AG09309 (cell line): ENCODE results near the gene FTSJ3.
A peak's percentile ranks its signal among the peaks of the same experiment; 100 is the strongest.

Experiments
- DNase-seq: peaks from one replicate; pipeline ENCODE4 v3.0.0-alpha.2; 2010; ENCODE audit warnings: low read depth
- H3K4me3 ChIP-seq: 2 replicates; pipeline ENCODE4 v1.5.1; 2011; ENCODE audit warnings: mild to moderate bottlenecking, low read depth, low read length, moderate library complexity; ENCODE audit not compliant: control insufficient read depth
- TF ChIP-seq, protein P1 (sequence below): IDR thresholded peaks from 2 replicates; pipeline ENCODE4 v1.5.1; 2011; ENCODE audit warnings: mild to moderate bottlenecking, low read depth, low read length, inconsistent platforms; ENCODE audit not compliant: insufficient read depth, control insufficient read depth; ENCODE audit errors: missing control alignments

The FTSJ3 gene

DNA sequence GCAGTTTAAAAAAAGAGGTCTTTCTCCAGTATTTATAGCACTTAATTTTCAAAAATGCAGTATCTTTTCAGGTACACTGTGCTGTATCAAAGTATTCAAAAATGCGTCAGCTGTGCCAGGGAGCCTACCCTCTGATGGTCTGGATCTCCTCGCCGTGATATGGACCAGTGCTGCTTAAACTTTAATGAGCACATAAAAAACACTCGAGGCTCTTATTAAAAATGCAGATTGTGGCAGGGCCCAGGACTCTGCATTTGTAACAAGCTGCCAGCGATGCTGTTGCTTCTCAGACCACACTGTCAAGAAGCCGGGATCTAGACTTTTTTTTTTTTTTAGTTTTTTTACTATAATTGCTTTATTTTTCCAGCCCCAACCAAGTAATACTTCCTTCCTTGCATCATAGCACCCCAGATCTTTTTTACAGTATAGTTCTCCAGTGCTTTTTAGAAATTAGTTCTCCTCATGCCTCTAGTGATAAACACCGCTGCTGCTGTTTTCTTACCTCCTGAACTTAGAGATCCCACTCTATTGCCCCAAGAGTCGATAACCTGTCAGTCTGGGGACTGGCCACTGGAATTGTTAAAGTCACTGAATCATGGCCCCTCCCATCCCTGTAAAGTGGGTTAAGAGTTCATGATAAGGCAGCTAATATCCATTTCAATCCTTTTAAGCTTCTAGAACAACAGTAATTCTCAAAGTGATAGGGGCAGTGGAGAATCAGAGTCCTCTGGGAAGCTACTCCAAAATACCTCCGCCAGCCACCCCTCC is 16.6 kb upstream of the FTSJ3 start:
- TF ChIP-seq, protein P1, sequence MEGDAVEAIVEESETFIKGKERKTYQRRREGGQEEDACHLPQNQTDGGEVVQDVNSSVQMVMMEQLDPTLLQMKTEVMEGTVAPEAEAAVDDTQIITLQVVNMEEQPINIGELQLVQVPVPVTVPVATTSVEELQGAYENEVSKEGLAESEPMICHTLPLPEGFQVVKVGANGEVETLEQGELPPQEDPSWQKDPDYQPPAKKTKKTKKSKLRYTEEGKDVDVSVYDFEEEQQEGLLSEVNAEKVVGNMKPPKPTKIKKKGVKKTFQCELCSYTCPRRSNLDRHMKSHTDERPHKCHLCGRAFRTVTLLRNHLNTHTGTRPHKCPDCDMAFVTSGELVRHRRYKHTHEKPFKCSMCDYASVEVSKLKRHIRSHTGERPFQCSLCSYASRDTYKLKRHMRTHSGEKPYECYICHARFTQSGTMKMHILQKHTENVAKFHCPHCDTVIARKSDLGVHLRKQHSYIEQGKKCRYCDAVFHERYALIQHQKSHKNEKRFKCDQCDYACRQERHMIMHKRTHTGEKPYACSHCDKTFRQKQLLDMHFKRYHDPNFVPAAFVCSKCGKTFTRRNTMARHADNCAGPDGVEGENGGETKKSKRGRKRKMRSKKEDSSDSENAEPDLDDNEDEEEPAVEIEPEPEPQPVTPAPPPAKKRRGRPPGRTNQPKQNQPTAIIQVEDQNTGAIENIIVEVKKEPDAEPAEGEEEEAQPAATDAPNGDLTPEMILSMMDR, result no peak
- no peak for DNase-seq
- no peak overlapping the region for H3K4me3 ChIP-seq

DNA sequence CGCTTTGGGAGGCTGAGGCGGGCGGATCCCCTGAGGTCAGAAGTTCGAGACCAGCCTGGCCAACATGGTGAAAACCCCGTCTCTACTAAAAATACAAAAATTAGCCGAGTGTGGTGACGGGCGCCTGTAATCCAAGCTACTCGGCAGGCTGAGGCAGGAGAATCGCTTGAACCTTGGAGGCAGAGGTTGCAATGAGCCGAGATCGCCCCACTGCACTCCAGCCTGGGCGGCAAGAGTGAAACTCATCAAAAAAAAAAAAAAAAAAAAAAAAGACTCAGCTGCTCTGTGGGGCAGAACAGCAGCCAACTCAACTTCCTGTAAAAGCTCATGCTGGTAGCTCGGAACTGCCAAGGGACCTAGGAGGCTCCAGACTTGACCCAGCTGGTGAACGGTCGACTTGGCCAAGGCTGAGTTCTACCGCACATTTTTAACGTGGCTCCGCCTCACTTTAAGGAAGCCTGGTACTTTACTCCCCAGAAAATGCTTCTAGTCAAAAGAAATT is 16.0 kb upstream of the FTSJ3 start:
- peak; percentile 18 for DNase-seq
- peak overlapping the region; percentile 88 for H3K4me3 ChIP-seq

DNA sequence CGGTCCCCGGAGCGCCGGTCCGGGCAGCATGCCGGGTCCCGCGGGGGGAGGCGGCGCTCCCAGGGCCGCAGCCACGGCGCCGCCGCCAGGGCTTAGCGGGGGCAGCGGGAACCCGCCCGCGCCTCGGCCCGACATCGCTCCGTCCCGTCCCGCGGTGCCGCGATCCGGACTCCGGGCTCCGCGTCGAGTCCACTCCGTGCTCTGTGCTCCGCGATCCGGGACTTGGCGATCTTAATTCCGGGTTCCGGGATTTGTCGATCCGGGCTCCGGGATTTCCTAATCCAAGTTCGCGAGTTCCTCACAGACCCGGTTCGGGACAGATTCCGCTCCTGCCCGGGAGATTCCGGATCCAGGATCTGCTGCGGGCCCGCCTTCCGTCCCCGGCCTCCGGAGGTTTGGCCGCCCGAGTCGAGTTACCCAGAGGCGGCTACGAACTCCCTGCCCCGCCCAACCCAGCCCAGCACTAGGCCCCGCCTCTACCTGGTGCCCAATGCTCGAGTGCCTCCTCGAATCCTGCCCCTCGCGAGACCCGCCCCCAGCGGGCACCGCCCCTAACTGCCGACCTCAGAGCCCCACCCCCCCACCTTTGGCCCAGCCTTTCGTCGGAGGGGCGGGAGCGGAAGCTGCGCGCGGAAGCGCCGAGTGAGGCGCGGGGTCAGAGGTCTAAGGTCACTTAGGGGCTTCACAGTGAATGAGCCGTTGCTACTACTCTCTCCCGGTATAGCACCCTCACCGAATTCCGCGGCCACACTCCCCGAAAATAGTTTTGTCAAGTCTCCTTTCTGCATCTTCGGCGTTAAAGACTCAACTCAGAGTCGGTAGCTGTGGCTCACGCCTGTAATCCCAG is 15.3 kb upstream of the FTSJ3 start, which contains the start of gene SMARCD2:
Gene SMARCD2, minus strand, starts transcription at position 146 of the 847 bp plus-strand sequence. Its CDS starts 11 bp downstream, at position 135.
- TF ChIP-seq, protein P1, result no peak
- peak; percentile 98 for DNase-seq
- peak within 1 kb of the TSS; percentile 88 for H3K4me3 ChIP-seq

DNA sequence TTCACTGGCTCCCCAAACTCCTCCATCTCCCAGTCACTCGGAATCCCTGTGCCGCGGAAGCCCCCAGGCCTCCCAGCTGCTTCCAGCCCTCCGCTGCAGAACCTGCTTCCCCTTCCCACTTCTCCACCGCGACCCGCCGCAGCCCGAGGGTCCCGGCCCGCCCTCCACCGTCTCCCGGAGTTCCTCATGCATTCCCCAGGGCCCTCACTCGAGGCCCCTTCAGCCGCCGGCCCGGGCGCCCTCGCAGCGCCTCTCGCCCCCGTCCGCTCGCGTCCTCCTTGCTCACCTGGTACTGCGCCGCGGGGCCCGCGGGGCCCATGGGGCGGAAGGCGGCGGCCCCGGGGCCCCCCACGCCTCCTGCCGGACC is 14.7 kb upstream of the FTSJ3 start:
- peak overlapping the region; percentile 88 for H3K4me3 ChIP-seq
- TF ChIP-seq, protein P1, result no peak
- no peak for DNase-seq

DNA sequence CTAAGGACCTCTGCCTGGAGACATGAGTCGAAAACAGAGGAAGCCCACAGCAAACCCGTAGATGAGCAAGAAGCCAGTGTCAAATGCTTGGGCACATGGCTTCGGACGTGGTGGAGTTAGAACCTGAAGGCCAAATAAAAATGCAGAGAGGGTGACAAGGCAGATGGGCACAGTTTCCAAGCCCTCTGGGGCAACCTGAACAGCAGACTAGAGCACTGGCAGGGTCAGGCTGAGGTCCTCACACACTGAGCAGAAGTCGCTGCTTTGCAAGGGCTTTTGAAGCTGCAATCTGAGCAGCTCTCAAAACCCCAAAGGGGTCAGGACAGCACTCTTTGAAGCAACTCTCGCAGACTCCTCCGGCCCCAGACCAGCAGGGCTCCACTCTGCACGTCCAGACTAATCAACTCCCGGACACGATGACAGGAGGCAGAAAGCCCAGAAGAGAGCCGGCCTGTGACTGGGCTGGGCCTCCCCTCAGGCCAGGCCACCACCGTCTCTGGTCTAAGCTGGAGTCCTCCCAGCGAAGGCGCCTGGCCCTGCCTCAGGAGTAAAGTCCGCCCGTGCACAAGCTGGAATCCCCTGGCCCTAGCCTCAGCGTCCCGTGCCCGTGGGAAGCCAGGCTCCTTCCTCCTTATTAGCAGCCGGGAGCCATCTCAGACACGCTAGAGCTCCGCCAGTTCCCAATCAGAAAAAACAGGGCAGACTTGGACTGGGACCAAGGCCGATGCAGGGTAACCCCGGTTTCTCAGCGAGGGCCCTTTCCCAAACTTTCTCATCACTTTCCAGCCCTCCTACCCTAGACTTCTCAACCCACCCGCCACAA is 14.1 kb upstream of the FTSJ3 start:
- no peak for DNase-seq
- H3K4me3 ChIP-seq, result peak overlapping the region; percentile 88
- TF ChIP-seq, protein P1, result no peak

DNA sequence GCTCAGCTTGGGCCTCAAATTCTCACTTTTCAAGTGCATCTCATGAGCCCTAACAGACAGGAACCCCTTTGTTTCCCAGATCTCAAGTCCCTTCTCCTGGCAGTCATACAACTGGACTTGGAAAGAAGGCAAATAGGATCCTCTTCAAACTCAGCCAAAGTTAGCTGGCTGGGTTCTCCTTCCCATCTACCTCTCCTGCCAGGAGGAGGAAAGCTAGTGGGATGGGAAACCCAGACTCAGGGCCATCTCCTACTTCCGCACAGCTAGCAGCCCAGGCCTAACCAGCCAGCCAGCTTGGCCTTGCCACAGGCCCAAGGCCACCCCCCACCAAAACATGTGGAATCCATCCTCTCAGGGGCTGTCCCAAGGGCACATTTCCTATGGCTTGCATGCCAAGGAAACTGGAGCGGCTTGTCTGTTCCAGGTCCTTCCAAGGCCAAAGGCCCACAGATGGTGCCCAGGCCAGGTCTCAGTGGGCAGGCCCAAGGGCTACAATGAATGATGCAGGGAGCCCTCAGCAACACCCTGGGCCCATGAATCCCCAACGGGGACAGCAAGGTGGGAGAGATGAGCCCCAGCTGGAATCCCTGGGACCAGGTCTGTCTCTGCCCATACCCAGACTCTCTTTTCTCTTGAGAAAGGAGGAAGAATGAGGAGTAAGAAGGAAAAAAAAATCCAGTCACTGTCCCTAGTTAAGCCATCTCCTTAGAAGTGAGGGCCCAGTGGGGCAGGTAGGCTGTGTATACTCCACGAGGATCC is 13.3 kb upstream of the FTSJ3 start:
- peak overlapping the region; percentile 88 for H3K4me3 ChIP-seq
- TF ChIP-seq, protein P1, result no peak
- DNase-seq, result no peak
